Esophagus muscularis mucosa (tissue), 4 donors: ENCODE data around the gene AOX1. TPM values are rescaled to one million over a fixed set of nuclear protein-coding genes. Genes with fewer than 3 reads are reported as not detected.
"Not testable (repeated sequence)": the region's sequence is repeated elsewhere in the genome, so short reads cannot be mapped to it uniquely, and the experiment has no call there.

Source experiments
- DNase-seq: peaks from one replicate; pipeline ENCODE4 v3.0.0-alpha.2; 2017; ENCODE audit errors: extremely low spot score
- H3K27ac ChIP-seq, 4 donors: fragments of 200-600 bp; sonication (generic); replicated peaks in 1 of 4; 1 replicate in 3 of 4; 2 replicates in 1 of 4; pipeline ENCODE4 v1.5.1; 2016 to 2019; ENCODE audit warnings: mild to moderate bottlenecking in 1 of 4
- H3K27me3 ChIP-seq, 4 donors: fragments of 200-600 bp; sonication (generic); one replicate each; pipeline versions ENCODE4 v1.5.1 to v1.6.0; 2016 to 2019
- H3K36me3 ChIP-seq, 4 donors: fragments of 200-600 bp; sonication (generic); one replicate each; pipeline ENCODE4 v1.5.1; 2016 to 2019
- H3K4me1 ChIP-seq, 4 donors: fragments of 200-600 bp; sonication (generic); one replicate each; pipeline ENCODE4 v1.5.1; 2016 to 2019
- H3K4me3 ChIP-seq, 4 donors: fragments of 200-600 bp; sonication (generic); 1 replicate in 2 of 4; 2 replicates in 2 of 4; pipeline ENCODE4 v1.5.1; 2016 to 2019; ENCODE audit warnings: mild to moderate bottlenecking in 4 of 4, moderate library complexity in 1 of 4
- H3K9me3 ChIP-seq, 4 donors: fragments of 200-600 bp; sonication (generic); 1 replicate in 3 of 4; 2 replicates in 1 of 4; pipeline ENCODE4 v1.5.1; 2016 to 2019
- EP300 ChIP-seq: sonication (generic); formaldehyde crosslinking; IDR thresholded peaks from one replicate; pipeline ENCODE4 v1.6.1; 2017; ENCODE audit warnings: antibody characterized with exemption
- POLR2A ChIP-seq: fragments of 450-650 bp; IDR thresholded peaks from one replicate; pipeline ENCODE4 v1.6.1; 2017; ENCODE audit warnings: antibody characterized with exemption, moderate library complexity, mild to moderate bottlenecking, low read depth
- POLR2AphosphoS5 ChIP-seq, 2 donors: sonication (generic); formaldehyde crosslinking; IDR thresholded peaks; one replicate each; pipeline ENCODE4 v1.6.1; 2017; ENCODE audit warnings: antibody characterized with exemption in 2 of 2
- WGBS: methylation state at CpG from one replicate; pipeline ENCODE4 v1.1.5; 2018; 5-methylcytosine and 5-hydroxymethylcytosine counted together
- intact Hi-C: fragments of 100-400 bp; cut with DNase I; formaldehyde crosslinking; loops from one replicate; pipeline ENCODE4 v1.15.1; 2023
- total RNA-seq, 4 donors: library from RNA; depleted of rRNA; stranded (reverse); fragments of >200 nt; gene quantifications; one replicate each; pipeline versions ENCODE4 v1.1.0 to v1.2.1, GENCODE V29; 2016
- TF ChIP-seq, protein P1 (sequence below), 3 experiments: fragments of 200-600 bp in 2 of 3; fragments of 450-650 bp in 1 of 3; sonication (generic) in 2 of 3; IDR thresholded peaks; one replicate each; pipeline ENCODE4 v1.5.1; 2017 to 2019; ENCODE audit warnings: antibody characterized with exemption in 3 of 3, mild to moderate bottlenecking in 2 of 3, moderate library complexity in 1 of 3

The AOX1 gene
- 100 to 1,000 TPM in 1 of 4 donors, 10 to 100 TPM in 3; 54.0 to 113 (median 81.9) TPM for total RNA-seq

- TF ChIP-seq POLR2AphosphoS5 (IDR thresholded peaks at IDR 0.05) (peak; percentile 71 to 76), POLR2A (no peak)
- TF ChIP-seq, protein P1, sequence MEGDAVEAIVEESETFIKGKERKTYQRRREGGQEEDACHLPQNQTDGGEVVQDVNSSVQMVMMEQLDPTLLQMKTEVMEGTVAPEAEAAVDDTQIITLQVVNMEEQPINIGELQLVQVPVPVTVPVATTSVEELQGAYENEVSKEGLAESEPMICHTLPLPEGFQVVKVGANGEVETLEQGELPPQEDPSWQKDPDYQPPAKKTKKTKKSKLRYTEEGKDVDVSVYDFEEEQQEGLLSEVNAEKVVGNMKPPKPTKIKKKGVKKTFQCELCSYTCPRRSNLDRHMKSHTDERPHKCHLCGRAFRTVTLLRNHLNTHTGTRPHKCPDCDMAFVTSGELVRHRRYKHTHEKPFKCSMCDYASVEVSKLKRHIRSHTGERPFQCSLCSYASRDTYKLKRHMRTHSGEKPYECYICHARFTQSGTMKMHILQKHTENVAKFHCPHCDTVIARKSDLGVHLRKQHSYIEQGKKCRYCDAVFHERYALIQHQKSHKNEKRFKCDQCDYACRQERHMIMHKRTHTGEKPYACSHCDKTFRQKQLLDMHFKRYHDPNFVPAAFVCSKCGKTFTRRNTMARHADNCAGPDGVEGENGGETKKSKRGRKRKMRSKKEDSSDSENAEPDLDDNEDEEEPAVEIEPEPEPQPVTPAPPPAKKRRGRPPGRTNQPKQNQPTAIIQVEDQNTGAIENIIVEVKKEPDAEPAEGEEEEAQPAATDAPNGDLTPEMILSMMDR (IDR thresholded peaks at IDR 0.05): peak in 1 of 3 experiments; percentile 14
- DNase-seq: peak; percentile 94
- Histone ChIP-seq H3K27ac (peak within 1 kb of the TSS; percentile 70 to 85 (median 80)), H3K27me3 (no peaks in the 10 kb centered on the region), H3K4me3 (peak within 1 kb of the TSS; percentile 62 to 74 (median 64)), H3K4me1 (peaks cover 0 to 32% (median 17%) of the 10 kb centered on the region in 4 donors), H3K9me3 (no peaks in the 10 kb centered on the region), H3K36me3 (no peaks in the 10 kb centered on the region)
- 7% methylated on average over 53 of the region's 62 CpGs for WGBS
- intact Hi-C loops: no loop called here
Observed at GRCh38 chr2:200585730-200586643, at the start of gene AOX1. Gene AOX1, plus strand, starts transcription at chr2:200586014. Its CDS starts 95 bp downstream, at chr2:200586109.

DNA sequence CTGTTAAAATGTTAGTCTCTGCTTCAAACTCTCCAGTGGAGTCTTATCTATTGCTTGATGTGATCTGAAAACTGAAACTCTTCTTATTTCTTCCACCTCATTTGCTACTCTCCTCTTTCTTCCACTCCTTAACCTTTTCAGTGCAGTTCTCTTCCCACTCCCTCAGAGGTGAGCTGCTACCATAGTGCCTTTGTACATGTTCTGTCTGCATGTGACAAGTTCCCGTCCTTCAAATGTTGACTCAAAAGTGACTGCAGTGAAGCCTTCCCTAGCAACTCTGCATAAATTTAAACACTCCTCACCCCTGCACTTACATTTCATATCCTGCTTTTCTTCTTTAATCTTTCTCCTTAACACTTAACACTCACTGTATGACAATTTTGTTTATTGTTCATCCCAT lies 47.7 kb upstream of the AOX1 start:
- no peaks in the 10 kb centered on the region for H3K27me3 ChIP-seq
- H3K27ac ChIP-seq: no peak overlapping the region
- H3K9me3 ChIP-seq: no peaks in the 10 kb centered on the region
- no peaks in the 10 kb centered on the region for H3K36me3 ChIP-seq
- no peak overlapping the region for H3K4me3 ChIP-seq
- no peaks in the 10 kb centered on the region for H3K4me1 ChIP-seq
- 86% methylated on average over 1 of the region's 1 CpG for WGBS
- no peak for DNase-seq
- TF ChIP-seq, protein P1 (IDR thresholded peaks at IDR 0.05): no peak
- no peak for TF ChIP-seq EP300
- intact Hi-C loops: no loop called here

DNA sequence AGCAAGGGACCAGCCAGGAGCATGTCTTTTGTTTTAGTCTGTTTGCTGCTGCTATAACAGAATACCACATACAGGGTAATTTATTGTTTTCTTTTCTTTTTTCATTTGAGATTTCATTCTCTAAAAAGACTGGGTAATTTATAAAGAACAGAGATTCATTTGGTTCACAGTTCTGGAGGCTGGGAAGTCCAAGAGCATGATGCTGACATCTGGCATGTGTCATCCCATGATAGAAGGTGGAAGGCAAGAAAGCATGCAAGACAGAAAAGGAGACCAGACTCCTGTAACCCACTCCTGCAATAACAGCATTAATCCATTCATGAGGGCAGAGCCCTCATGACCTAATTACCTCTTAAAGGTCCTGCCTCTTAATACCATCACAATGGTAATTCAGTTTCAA lies 45.0 kb upstream of the AOX1 start:
- intact Hi-C loops: no loop called here
- no peak for DNase-seq
- H3K27ac ChIP-seq: no peak overlapping the region
- H3K36me3 ChIP-seq: no peaks in the 10 kb centered on the region
- no peak overlapping the region for H3K4me3 ChIP-seq
- TF ChIP-seq, protein P1 (IDR thresholded peaks at IDR 0.05): no peak
- TF ChIP-seq EP300 (no peak), POLR2A (no peak), POLR2AphosphoS5 (IDR thresholded peaks at IDR 0.05) (no peak)
- H3K9me3 ChIP-seq: no peaks in the 10 kb centered on the region
- H3K4me1 ChIP-seq: no peaks in the 10 kb centered on the region
- H3K27me3 ChIP-seq: no peaks in the 10 kb centered on the region

DNA sequence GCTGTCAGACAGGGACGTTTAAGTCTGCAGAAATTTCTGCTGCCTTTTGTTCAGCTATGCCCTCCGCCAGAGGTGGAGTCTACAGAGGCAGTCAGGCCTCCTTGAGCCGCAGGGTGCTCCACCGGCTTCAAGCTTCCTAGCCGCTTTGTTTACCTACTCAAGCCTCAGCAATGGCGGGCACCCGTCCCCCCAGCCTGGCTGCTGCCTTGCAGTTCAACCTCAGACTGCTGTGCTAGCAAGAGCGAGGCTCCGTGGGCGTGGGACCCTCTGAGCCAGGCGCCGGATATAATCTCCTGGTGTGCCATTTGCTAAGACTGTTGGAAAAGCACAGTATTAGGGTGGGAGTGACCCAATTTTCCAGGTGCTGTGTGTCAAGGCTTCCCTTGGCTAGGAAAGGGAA lies 19.2 kb upstream of the AOX1 start:
- WGBS: 100% methylated on average over 9 of the region's 12 CpGs
- intact Hi-C loops: not testable (repeated sequence)

DNA sequence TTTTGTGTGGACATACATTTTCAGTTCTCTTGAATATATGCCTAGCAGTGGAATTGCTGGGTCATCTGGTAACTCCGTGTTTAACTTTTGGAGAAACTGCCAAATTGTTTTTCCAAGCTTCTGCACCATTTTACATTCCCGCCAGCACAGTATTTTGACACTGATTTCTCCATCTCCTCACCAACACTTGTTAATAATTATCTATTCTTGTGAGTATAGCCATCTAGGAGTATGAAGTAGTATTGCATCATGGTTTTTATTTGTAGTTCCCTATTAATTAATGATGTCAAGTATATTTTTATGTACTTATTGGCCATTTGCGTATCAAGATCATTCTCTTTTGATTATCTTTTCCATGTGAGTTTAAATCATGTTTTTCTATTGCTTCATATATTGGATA lies 17.9 kb upstream of the AOX1 start:
- WGBS: 93% methylated on average over 3 of the region's 3 CpGs
- intact Hi-C loops: no loop called here

More for the DNA sequence above, 19.2 kb upstream of the AOX1 start:
- not testable (repeated sequence) for H3K9me3 ChIP-seq, H3K36me3 ChIP-seq, H3K4me3 ChIP-seq, DNase-seq, H3K4me1 ChIP-seq, H3K27ac ChIP-seq, H3K27me3 ChIP-seq

More for the DNA sequence above, 17.9 kb upstream of the AOX1 start:
- Histone ChIP-seq H3K36me3 (no peaks in the 10 kb centered on the region), H3K4me3 (no peak overlapping the region), H3K9me3 (no peaks in the 10 kb centered on the region), H3K27me3 (no peaks in the 10 kb centered on the region), H3K27ac (no peak overlapping the region), H3K4me1 (no peaks in the 10 kb centered on the region)
- TF ChIP-seq POLR2A (no peak), EP300 (no peak), POLR2AphosphoS5 (IDR thresholded peaks at IDR 0.05) (no peak)
- TF ChIP-seq, protein P1 (IDR thresholded peaks at IDR 0.05): no peak
- no peak for DNase-seq
